ENCODE results near the gene CACNA2D3. TPM values are rescaled to one million over a fixed set of nuclear protein-coding genes. Genes with fewer than 3 reads are reported as not detected.

Gene CACNA2D3
- total RNA-seq, 1 donor from 2014 or later, result 2.5 TPM

- no peak for TF ChIP-seq CTCF (conservative IDR thresholded peaks at IDR 0.05)
- Mint-ChIP-seq H3K4me3 (no peak overlapping the region), H3K9me3 (no peaks in the 10 kb centered on the region), H3K36me3 (no peaks in the 10 kb centered on the region), H3K27ac (no peak overlapping the region), H3K4me1 (ENCODE audit: unreplicated experiment) (peaks cover 29% of the 10 kb centered on the region), H3K27me3 (no peaks in the 10 kb centered on the region)
- DNase-seq (ENCODE audit: extremely low spot score, unreplicated experiment), result no peak
Observed at GRCh38 chr3:54349691-54350090, 227.3 kb downstream of the CACNA2D3 start.

GRCh38 chr3:54353546-54353945 lies 231.2 kb downstream of the CACNA2D3 start:
- no peaks in the 10 kb centered on the region for H3K27me3 Mint-ChIP-seq
- no peaks in the 10 kb centered on the region for H3K9me3 Mint-ChIP-seq
- H3K27ac Mint-ChIP-seq, result no peak overlapping the region
- no peak overlapping the region for H3K4me3 Mint-ChIP-seq
- no peak for TF ChIP-seq CTCF (conservative IDR thresholded peaks at IDR 0.05)
- no peaks in the 10 kb centered on the region for H3K36me3 Mint-ChIP-seq
- DNase-seq (ENCODE audit: extremely low spot score, unreplicated experiment), result no peak
- peaks cover 30% of the 10 kb centered on the region for H3K4me1 Mint-ChIP-seq (ENCODE audit: unreplicated experiment)

GRCh38 chr3:54353946-54354345 lies 231.6 kb downstream of the CACNA2D3 start:
- TF ChIP-seq CTCF (conservative IDR thresholded peaks at IDR 0.05), result no peak
- no peaks in the 10 kb centered on the region for H3K27me3 Mint-ChIP-seq
- H3K4me1 Mint-ChIP-seq (ENCODE audit: unreplicated experiment), result peaks cover 30% of the 10 kb centered on the region
- no peak overlapping the region for H3K4me3 Mint-ChIP-seq
- H3K27ac Mint-ChIP-seq, result no peak overlapping the region
- no peaks in the 10 kb centered on the region for H3K36me3 Mint-ChIP-seq
- no peak for DNase-seq (ENCODE audit: extremely low spot score, unreplicated experiment)
- no peaks in the 10 kb centered on the region for H3K9me3 Mint-ChIP-seq

- no peaks in the 10 kb centered on the region for H3K9me3 Mint-ChIP-seq
- peaks cover 24% of the 10 kb centered on the region for H3K4me1 Mint-ChIP-seq (ENCODE audit: unreplicated experiment)
- H3K4me3 Mint-ChIP-seq, result no peak overlapping the region
- H3K27ac Mint-ChIP-seq, result no peak overlapping the region
- H3K36me3 Mint-ChIP-seq, result no peaks in the 10 kb centered on the region
- no peak for DNase-seq (ENCODE audit: extremely low spot score, unreplicated experiment)
- TF ChIP-seq CTCF (conservative IDR thresholded peaks at IDR 0.05), result no peak
- no peaks in the 10 kb centered on the region for H3K27me3 Mint-ChIP-seq
Observed at GRCh38 chr3:54355800-54356199, 233.4 kb downstream of the CACNA2D3 start.

DNA sequence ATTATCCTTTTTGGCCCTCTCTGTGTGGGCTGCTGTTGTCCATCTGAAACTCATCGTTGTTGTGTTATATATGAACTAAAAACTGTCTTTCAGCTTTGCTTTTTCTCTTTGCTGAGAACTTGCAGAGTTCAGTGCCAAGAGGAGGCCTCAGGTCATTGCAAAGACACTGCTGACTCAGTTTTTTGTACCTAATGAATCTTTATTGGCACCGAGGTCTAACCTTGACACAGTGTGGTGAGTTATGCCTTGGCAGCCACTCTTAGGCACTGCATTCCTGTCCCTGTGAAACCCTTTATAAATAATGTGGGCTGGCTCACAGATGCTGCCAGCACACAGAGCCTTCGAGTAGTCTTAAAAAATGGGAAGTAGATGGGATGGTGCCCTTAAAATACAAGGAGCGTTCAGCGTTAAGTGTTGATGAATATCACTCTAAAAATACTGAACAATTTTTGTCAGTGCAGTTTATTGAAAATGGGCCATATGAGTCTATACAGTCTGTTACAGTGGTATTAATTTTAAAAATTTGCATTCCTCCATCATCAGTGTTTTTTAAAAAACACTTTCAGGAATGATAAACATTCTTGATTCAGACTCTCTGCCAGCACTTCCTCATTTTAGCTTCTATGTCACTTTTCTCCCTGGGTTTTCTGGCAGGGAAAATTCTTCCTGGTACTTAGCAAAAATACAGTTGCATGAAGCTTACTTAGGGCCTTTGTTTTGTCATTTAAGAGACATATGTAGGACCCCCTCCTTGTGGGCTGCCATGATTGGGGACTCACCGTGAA lies 234.1 kb downstream of the CACNA2D3 start:
- H3K9me3 Mint-ChIP-seq, result no peaks in the 10 kb centered on the region
- no peaks in the 10 kb centered on the region for H3K27me3 Mint-ChIP-seq
- H3K4me3 Mint-ChIP-seq, result no peak overlapping the region
- H3K4me1 Mint-ChIP-seq (ENCODE audit: unreplicated experiment), result peaks cover 24% of the 10 kb centered on the region
- no peak for DNase-seq (ENCODE audit: extremely low spot score, unreplicated experiment)
- no peak for TF ChIP-seq CTCF (conservative IDR thresholded peaks at IDR 0.05)
- H3K27ac Mint-ChIP-seq, result no peak overlapping the region
- H3K36me3 Mint-ChIP-seq, result no peaks in the 10 kb centered on the region
